Fibroblast of skin of abdomen (primary cell): ENCODE results near the gene TCN2.
"Not testable (repeated sequence)": the region's sequence is repeated elsewhere in the genome, so short reads cannot be mapped to it uniquely, and the experiment has no call there.

ENCODE experiments used
- DNase-seq: peaks from one replicate; pipeline ENCODE4 v3.0.0-alpha.2; 2013

TCN2 gene

GRCh38 chr22:30578481-30578880 lies 28.5 kb upstream of the TCN2 start:
- DNase-seq: no peak

GRCh38 chr22:30580896-30581295 lies 26.1 kb upstream of the TCN2 start:
- no peak for DNase-seq

GRCh38 chr22:30582051-30582450 lies 24.9 kb upstream of the TCN2 start:
- DNase-seq: no peak

GRCh38 chr22:30582788-30583545 lies 24.0 kb upstream of the TCN2 start:
- no peak for DNase-seq

- no peak for DNase-seq
Observed at GRCh38 chr22:30584441-30584840, 22.5 kb upstream of the TCN2 start.

GRCh38 chr22:30586414-30586813 lies 20.6 kb upstream of the TCN2 start:
- DNase-seq: no peak

- DNase-seq: no peak
Observed at GRCh38 chr22:30591191-30591587, 15.8 kb upstream of the TCN2 start.

- DNase-seq: peak; percentile 99
Observed at GRCh38 chr22:30591588-30592359, 15.2 kb upstream of the TCN2 start, which contains the start of gene PES1. Gene PES1, minus strand, starts transcription at chr22:30591910. Its CDS starts 77 bp downstream, at chr22:30591833.

GRCh38 chr22:30592360-30592713 lies 14.6 kb upstream of the TCN2 start:
- DNase-seq: not testable (repeated sequence)

- no peak for DNase-seq
Observed at GRCh38 chr22:30596199-30596598, 10.8 kb upstream of the TCN2 start.

- no peak for DNase-seq
Observed at GRCh38 chr22:30596886-30597285, 10.1 kb upstream of the TCN2 start.

- no peak for DNase-seq
Observed at GRCh38 chr22:30598986-30599385, 8.0 kb upstream of the TCN2 start.

- no peak for DNase-seq
Observed at GRCh38 chr22:30600921-30601320, 6.1 kb upstream of the TCN2 start.

- DNase-seq: no peak
Observed at GRCh38 chr22:30601464-30601863, 5.5 kb upstream of the TCN2 start.

GRCh38 chr22:30602049-30602448 lies 4.9 kb upstream of the TCN2 start:
- DNase-seq: peak; percentile 23

GRCh38 chr22:30603801-30604200 lies 3.2 kb upstream of the TCN2 start:
- no peak for DNase-seq

GRCh38 chr22:30604723-30605122 lies 2.3 kb upstream of the TCN2 start:
- no peak for DNase-seq

GRCh38 chr22:30605449-30606110 lies 1.4 kb upstream of the TCN2 start:
- DNase-seq: peak; percentile 21

GRCh38 chr22:30607300-30607930 lies 441 bp downstream of the TCN2 start:
- no peak for DNase-seq

GRCh38 chr22:30607939-30608338 lies 965 bp downstream of the TCN2 start:
- DNase-seq: no peak

- peak; percentile 68 for DNase-seq
Observed at GRCh38 chr22:30609260-30610185, 2.5 kb downstream of the TCN2 start.

- DNase-seq: no peak
Observed at GRCh38 chr22:30610299-30610698, 3.3 kb downstream of the TCN2 start.
